ENCODE measurements around the gene CRACR2A. TPM values are rescaled to one million over a fixed set of nuclear protein-coding genes. Genes with fewer than 3 reads are reported as not detected.

The CRACR2A gene
- total RNA-seq, 4 donors from 2014 or later = 0.47 to 1.7 (median 1.1) TPM

DNA sequence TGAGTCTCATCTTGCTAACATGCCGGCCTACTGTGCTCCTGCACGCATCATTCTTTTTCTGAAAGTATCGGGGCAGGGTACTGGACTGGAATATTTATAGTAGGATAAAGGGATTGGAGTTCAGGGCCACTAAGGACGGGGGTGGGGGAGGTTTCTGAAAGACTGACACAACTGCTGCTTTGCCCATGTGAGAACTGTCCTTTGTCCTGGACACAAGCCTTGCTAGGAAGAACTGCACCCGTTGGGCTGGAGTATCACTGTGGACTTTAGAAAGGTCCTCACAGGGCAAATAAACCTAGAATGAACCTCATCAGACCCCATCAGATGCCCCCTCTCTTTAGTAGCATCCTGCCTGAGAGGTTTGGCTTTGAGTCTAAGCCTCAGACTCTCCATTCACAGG lies 174.4 kb downstream of the CRACR2A start:
- DNase-seq (no peak), ATAC-seq (no peak)
- H3K27me3 ChIP-seq = no peaks in the 10 kb centered on the region
- no peak overlapping the region for H3K27ac ChIP-seq
- in situ Hi-C loops (cut with MboI; ENCODE audit: low sequenced_read_pairs in 4 of 4) = no loop called here
- H3K4me3 ChIP-seq = no peak overlapping the region
- no peaks in the 10 kb centered on the region for H3K9me3 ChIP-seq
- TF ChIP-seq, protein P1, sequence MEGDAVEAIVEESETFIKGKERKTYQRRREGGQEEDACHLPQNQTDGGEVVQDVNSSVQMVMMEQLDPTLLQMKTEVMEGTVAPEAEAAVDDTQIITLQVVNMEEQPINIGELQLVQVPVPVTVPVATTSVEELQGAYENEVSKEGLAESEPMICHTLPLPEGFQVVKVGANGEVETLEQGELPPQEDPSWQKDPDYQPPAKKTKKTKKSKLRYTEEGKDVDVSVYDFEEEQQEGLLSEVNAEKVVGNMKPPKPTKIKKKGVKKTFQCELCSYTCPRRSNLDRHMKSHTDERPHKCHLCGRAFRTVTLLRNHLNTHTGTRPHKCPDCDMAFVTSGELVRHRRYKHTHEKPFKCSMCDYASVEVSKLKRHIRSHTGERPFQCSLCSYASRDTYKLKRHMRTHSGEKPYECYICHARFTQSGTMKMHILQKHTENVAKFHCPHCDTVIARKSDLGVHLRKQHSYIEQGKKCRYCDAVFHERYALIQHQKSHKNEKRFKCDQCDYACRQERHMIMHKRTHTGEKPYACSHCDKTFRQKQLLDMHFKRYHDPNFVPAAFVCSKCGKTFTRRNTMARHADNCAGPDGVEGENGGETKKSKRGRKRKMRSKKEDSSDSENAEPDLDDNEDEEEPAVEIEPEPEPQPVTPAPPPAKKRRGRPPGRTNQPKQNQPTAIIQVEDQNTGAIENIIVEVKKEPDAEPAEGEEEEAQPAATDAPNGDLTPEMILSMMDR (IDR thresholded peaks at IDR 0.05 in 4 of 5, conservative IDR thresholded peaks at IDR 0.05 in 1 of 5) = no peak
- no peak for TF ChIP-seq POLR2A (IDR thresholded peaks at IDR 0.05)
- no peaks in the 10 kb centered on the region for H3K36me3 ChIP-seq
- intact Hi-C loops (cut with DNase I; ENCODE audit: low total_unique reads) = no loop called here
- H3K4me1 ChIP-seq = no peaks in the 10 kb centered on the region

DNA sequence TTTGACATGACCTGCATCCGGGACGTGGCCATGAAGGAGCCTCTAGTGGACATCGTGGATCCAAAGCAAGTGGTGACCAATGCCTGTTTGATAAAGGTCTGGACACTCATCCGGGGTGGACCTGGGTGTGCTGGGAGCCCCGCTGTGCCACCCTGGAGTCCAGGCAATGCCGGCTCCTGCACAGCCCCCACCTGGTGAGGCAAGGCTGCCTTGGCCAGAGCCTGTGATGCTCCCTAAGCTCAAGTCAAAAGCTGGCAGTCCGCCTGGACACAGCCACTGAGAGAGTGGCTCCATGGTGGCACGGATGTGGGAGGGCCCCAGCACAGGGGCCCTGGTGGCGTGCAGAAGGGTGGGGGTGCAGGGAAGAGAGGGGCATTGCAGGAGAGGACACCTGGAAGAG lies 176.0 kb downstream of the CRACR2A start:
- no peak for DNase-seq
- no peak for ATAC-seq
- intact Hi-C loops (cut with DNase I; ENCODE audit: low total_unique reads) (no loop called here), in situ Hi-C loops (cut with MboI; ENCODE audit: low sequenced_read_pairs in 4 of 4) (no loop called here)
- Histone ChIP-seq H3K4me1 (no peaks in the 10 kb centered on the region), H3K36me3 (no peaks in the 10 kb centered on the region), H3K9me3 (no peaks in the 10 kb centered on the region), H3K27ac (no peak overlapping the region), H3K27me3 (no peaks in the 10 kb centered on the region), H3K4me3 (no peak overlapping the region)
- TF ChIP-seq, protein P1 (IDR thresholded peaks at IDR 0.05 in 4 of 5, conservative IDR thresholded peaks at IDR 0.05 in 1 of 5) = no peak
- no peak for TF ChIP-seq POLR2A (IDR thresholded peaks at IDR 0.05)

DNA sequence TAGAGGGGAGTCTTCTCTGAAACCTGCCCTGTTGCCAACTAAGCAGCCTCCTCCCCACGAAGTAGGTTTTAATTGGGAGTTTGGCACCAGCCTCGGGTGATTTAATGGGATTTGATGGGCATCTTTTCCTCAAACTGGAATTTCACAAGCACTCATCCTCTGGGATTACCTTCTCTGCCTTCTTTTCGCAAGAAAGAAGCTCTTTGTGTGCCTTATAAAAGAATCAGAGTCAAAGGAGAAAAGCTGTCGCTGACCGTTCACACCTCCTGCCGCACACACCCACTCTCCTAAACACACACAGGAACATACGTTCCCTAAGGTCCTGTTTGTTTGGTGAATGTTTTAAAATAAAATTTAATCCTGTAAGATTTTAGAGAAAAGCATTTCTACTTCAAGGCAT lies 177.9 kb downstream of the CRACR2A start:
- DNase-seq (no peak), ATAC-seq (no peak)
- no peak overlapping the region for H3K4me3 ChIP-seq
- TF ChIP-seq POLR2A (IDR thresholded peaks at IDR 0.05) = no peak
- TF ChIP-seq, protein P1 (IDR thresholded peaks at IDR 0.05 in 4 of 5, conservative IDR thresholded peaks at IDR 0.05 in 1 of 5) = no peak
- in situ Hi-C loops (cut with MboI; ENCODE audit: low sequenced_read_pairs in 4 of 4) (no loop called here), intact Hi-C loops (cut with DNase I; ENCODE audit: low total_unique reads) (no loop called here)
- H3K27me3 ChIP-seq = no peaks in the 10 kb centered on the region
- H3K27ac ChIP-seq = no peak overlapping the region
- no peaks in the 10 kb centered on the region for H3K4me1 ChIP-seq
- no peaks in the 10 kb centered on the region for H3K36me3 ChIP-seq
- no peaks in the 10 kb centered on the region for H3K9me3 ChIP-seq

DNA sequence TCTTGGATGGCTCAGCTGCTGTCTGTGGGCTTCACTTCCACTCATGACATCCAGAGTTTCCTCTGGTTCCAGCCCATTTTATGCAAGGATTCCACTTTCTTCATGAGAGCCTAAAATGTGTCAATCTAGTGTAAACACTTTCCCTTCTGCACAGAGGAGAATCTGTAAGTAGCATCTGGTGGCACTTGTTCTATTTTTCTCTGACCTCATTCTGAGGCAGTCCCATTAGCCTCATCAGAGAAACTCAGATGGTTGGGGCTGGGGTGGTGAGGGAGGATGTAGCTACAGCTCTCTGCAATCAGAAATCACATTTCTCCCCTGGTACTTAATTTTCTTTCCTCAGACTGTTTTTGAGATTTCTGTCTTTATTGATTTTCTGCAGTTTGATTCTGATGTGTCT lies 180.3 kb downstream of the CRACR2A start:
- no peaks in the 10 kb centered on the region for H3K4me1 ChIP-seq
- in situ Hi-C loops (cut with MboI; ENCODE audit: low sequenced_read_pairs in 4 of 4) = no loop called here
- intact Hi-C loops (cut with DNase I; ENCODE audit: low total_unique reads) = no loop called here
- no peak overlapping the region for H3K27ac ChIP-seq
- no peak overlapping the region for H3K4me3 ChIP-seq
- H3K36me3 ChIP-seq = no peaks in the 10 kb centered on the region
- H3K9me3 ChIP-seq = no peaks in the 10 kb centered on the region
- ATAC-seq (no peak), DNase-seq (no peak)
- TF ChIP-seq POLR2A (IDR thresholded peaks at IDR 0.05) = no peak
- TF ChIP-seq, protein P1 (IDR thresholded peaks at IDR 0.05 in 4 of 5, conservative IDR thresholded peaks at IDR 0.05 in 1 of 5) = no peak
- no peaks in the 10 kb centered on the region for H3K27me3 ChIP-seq

DNA sequence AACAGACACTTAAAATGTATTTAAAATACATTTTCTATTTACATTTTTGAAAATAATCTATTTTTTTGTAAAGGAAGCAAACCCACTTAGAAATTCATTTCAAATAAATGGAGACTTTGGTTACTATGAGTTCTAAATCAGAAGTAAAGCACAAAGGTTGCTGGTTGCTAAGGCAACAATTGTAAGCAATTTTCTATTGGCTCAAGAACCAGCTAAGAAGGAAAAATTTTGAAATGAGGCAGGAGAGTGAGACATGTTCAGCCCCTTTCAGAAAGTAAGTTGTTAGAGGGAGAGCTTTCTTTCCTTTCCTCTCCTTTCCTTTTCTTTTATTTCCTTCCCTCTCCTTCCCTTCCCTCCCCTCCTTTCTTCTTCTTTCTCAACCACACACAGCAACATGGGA lies 181.2 kb downstream of the CRACR2A start:
- ATAC-seq (no peak), DNase-seq (no peak)
- Histone ChIP-seq H3K9me3 (no peaks in the 10 kb centered on the region), H3K36me3 (no peaks in the 10 kb centered on the region), H3K4me1 (no peaks in the 10 kb centered on the region), H3K4me3 (no peak overlapping the region), H3K27ac (no peak overlapping the region), H3K27me3 (no peaks in the 10 kb centered on the region)
- TF ChIP-seq, protein P1 (IDR thresholded peaks at IDR 0.05 in 4 of 5, conservative IDR thresholded peaks at IDR 0.05 in 1 of 5) = no peak
- no peak for TF ChIP-seq POLR2A (IDR thresholded peaks at IDR 0.05)
- intact Hi-C loops (cut with DNase I; ENCODE audit: low total_unique reads) = no loop called here
- in situ Hi-C loops (cut with MboI; ENCODE audit: low sequenced_read_pairs in 4 of 4) = no loop called here
